GM18505 (cell line): Measurements from ENCODE around the gene TMEM8B.

Experiments used
- ATAC-seq: cut with Tn5 transposase; IDR thresholded peaks from one replicate; pipeline ENCODE4 v1.9.1; 2021; ENCODE audit not compliant: unreplicated experiment
- POLR2A ChIP-seq: IDR thresholded peaks from 4 replicates; pipeline ENCODE4 v1.6.1; 2011; ENCODE audit warnings: borderline replicate concordance; ENCODE audit not compliant: insufficient read depth, insufficient read length; ENCODE audit errors: extremely low read depth

TMEM8B gene

DNA sequence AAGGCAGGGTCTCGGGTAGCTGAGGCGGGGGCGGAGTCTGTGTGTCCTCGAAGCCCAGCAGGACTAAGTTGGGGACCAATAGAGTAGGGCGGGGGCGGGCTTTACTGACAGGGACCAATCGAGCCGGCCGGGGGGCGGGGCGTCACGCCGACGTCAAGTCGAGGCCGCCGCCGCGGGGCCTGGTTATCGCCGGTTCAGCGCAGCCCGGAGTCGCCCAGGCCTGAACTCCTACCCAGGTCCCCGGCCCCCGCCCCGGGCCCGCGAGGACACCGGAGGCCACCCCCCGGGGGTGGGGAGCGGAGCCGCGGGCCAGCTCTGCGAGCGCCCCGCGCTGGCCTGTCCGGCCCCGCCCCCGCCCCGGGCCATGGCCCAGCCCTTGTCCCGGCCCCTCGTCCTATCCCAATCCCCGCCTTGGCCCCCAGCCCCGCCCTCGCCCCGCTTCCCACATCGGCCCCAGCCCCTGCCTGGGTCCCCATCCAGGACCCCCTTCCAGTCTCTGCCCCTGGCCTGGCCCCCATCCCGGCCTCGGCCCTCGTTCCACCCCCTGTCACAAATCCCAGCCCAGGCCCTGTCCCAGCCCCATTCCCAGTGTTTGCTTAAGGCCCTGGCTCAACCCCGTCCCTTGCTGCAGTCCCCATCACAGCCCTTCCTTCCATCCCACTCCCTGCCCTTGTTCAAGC is at the start of gene TMEM8B:
Gene TMEM8B, plus strand, starts transcription at position 145 of the 680 bp plus-strand sequence. Its CDS starts 220 bp downstream, at position 365.
- TF ChIP-seq POLR2A = peak; percentile 7
- ATAC-seq = peak; percentile 62

- no peak for TF ChIP-seq POLR2A
- ATAC-seq = no peak
Measured at GRCh38 chr9:35781066-35781465, 48.0 kb upstream of the TMEM8B start.

DNA sequence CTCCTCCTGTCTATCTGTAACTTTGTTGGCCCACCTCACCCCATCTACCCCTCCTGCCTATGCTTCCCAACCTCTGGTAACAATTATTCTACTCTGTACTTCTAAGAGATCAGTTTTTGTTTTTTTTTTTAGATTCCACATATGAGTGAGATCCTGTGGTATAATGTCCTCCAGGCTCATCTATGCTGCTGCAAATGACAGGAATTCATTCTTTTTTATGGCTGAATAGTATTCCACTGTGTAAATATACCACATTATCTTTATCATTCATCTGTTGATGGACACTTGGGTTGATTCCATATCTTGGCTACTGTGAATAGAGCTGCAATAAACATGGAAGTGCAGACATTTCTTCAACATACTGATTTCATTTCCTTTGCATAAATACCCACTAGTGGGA is 45.6 kb upstream of the TMEM8B start:
- no peak for TF ChIP-seq POLR2A
- no peak for ATAC-seq

GRCh38 chr9:35789541-35789940 is 39.5 kb upstream of the TMEM8B start:
- no peak for TF ChIP-seq POLR2A
- ATAC-seq = no peak

DNA sequence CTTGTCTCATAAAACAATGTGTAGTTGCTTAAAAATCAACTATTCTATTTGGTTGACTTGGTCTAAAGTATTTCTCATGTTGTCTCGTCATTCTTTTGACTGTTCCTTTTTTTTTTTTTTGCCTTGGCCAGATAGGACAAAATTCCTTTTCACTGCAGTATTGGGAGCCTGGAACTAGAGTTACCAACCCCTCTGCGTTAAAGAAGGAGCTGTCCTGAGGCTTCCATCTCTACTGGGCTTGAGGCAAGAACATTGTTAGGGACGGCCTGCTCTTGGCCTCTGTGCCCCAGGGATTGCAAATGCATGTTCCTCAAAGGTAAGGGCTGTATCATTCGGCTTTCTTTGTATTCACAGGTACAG is 39.0 kb upstream of the TMEM8B start:
- no peak for ATAC-seq
- no peak for TF ChIP-seq POLR2A

- ATAC-seq = no peak
- TF ChIP-seq POLR2A = no peak
Measured at GRCh38 chr9:35790385-35791296, 38.4 kb upstream of the TMEM8B start.

DNA sequence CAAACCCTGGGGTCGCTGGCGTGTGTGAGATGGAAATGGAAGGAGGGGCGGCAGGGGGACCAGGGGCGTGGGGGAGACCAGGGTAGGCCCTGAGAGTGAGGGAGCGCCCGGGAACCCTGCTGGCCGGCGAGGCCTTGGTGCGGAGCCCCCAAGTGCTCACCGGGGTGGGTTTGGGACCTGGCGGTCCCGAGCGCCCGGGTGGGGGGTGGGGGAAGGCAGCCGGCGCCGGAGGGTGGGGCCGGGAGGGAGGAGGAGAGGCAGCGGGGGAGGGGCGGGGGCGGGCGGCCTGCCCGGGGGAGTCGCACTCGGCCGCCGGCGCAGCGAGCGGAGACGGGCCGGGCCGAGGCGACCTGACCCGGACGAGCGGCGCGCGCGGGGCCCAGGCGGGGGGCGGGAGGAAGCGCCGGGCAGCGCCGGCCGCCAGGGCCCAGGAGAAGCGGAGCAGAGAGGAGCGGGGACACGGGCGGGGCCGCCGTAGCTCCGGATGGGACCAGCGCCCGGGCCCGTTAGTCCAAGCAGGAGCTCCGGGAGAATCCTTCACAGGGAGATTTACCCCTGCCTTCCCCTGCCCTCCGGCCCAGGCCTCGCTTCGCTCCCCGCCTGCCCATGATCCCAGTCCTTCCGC is 37.6 kb upstream of the TMEM8B start, which contains the start of gene NPR2:
Gene NPR2, plus strand, starts transcription at position 295 of the 625 bp plus-strand sequence. CDS start 818 bp downstream, outside the sequence.
- ATAC-seq = no peak
- TF ChIP-seq POLR2A = no peak

- TF ChIP-seq POLR2A = no peak
- no peak for ATAC-seq
Measured at GRCh38 chr9:35792024-35792813, 36.8 kb upstream of the TMEM8B start.

GRCh38 chr9:35792826-35793225 is 36.2 kb upstream of the TMEM8B start:
- no peak for ATAC-seq
- no peak for TF ChIP-seq POLR2A

DNA sequence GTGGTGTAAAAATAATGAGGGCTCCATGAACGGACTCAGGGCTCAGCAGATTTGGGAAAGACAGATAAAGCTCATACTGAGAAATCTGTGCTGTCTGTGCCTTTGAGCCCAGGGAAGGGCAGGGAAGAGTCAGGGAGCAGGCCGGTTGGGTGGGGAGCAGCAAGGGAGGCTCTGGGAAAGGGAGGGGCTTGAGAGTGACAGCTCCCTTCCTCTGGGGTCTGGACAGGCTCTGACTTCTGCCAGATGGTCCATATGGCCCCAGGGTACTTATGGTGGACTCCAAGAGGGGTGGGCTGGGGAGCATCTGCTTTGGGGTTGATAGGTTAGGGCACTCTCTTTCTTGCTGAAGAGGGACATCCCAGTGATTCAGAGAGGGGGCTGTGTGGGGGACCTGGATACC is 35.6 kb upstream of the TMEM8B start:
- no peak for TF ChIP-seq POLR2A
- ATAC-seq = no peak

DNA sequence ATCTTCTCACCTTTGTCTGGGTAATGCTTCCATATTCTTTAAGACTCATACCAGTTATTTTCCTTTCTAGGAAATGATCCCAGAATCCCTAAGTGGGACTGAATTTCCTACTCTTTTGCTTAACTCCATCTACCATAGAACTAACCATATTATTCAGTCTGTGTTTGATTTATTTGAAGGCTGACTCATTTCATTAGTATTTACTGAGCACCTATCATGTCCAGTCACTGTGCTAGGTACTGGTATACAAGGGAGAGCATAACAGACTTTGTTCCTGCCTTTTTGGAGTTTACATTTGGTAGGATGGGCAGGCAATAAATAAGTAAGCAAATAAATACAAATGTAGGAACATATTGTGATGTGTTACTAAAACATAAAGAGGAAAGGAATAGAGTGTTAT is 33.3 kb upstream of the TMEM8B start:
- TF ChIP-seq POLR2A = no peak
- no peak for ATAC-seq

DNA sequence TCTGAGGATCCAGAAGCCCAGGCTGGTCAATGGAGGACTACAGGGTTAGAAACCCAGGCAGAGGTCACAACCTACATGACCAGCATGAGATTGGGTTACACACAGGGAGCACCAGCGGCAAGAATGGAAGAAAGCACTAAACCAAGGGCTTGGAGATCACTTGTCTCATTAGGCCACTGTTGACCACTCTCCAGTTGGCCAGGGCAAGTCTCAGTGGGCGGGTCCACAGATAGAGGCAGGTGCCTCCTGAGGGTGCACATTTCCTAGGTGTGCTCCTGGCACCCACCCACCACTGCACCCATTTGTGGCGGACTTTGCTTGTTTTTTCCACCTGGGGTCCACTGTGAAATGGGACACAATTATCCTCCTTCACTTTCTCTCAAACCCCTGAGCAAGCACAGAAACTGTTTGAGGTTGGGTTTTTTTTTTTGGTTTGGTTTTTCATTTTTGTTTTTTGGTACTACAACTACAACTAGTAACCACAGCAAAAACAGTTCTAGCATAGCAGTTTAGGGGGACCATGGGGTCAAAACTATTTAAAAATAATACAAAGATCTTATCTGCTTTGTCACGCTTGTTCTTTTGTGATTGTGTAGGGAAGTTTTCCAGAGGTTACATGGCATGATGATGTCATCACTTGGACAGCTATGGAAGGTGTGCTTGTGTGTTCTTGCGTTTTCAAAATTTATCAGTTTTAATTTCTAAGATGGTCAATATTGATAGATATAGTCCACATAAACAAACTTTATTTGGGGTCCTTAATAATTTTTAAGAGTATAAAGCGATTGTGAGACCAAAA is 31.5 kb upstream of the TMEM8B start:
- ATAC-seq = no peak
- no peak for TF ChIP-seq POLR2A

DNA sequence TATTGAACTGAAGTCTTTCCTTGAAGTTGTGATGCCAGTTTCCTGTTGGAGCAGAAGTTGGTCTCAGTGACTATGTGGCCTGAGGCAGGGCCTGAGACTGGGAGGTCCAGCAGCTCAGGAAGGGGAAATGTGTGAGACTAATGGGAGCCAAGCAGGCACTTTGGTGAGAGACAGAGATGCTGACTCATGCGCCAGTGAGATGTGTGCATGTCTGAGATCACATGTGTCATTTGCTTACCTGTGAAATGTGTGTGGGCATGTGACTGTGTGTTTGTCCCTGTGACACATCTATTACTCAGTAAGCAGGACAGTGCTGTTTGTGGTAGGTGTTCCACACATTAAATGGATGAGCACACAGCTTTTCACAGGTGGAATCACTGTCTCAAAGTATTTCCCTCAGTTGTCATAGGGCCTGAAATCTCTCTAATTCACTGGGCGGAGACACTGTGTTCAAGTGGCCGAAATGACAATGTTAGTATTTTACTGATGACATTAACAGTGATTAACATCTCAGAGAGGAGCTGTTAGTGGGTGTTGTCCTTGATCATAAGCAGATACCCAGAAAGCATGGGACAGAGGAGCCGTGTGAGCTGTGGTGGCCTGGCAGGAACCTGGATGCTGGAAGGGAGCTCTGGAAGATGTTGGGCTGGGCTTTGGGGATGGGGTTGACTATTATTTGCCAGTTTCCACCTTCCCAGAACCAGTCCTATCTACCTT is 30.2 kb upstream of the TMEM8B start:
- TF ChIP-seq POLR2A = no peak
- ATAC-seq = no peak
